ENCODE measurements around the gene CADPS.

DNA sequence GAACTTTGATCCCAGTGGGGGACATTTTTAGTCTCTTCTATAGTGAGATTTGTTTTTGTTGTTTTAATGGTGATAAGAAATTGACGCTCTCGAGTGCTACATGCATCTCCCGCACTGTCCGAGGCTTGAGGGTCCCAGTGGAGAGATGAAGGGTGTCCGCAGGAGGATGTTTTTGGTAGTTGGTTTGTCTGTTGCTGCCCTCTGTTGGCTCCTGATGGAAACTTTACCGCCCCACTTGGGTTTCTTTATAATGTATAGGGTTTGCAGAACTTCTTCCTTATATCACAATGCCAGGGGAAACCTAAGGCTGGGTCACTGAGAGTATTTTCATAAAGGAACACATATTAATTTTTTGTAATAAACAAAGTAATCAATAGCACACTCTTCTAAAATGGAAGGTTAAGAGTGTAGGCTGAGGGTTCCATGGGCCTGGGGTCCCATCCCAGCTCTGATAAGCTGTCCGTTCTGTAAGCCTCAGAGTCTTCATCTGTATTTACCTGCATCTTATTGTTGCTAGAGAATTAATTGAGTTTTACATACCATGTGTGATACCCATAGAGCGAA, 316.6 kb downstream of the CADPS start:
- TF ChIP-seq, protein P1, sequence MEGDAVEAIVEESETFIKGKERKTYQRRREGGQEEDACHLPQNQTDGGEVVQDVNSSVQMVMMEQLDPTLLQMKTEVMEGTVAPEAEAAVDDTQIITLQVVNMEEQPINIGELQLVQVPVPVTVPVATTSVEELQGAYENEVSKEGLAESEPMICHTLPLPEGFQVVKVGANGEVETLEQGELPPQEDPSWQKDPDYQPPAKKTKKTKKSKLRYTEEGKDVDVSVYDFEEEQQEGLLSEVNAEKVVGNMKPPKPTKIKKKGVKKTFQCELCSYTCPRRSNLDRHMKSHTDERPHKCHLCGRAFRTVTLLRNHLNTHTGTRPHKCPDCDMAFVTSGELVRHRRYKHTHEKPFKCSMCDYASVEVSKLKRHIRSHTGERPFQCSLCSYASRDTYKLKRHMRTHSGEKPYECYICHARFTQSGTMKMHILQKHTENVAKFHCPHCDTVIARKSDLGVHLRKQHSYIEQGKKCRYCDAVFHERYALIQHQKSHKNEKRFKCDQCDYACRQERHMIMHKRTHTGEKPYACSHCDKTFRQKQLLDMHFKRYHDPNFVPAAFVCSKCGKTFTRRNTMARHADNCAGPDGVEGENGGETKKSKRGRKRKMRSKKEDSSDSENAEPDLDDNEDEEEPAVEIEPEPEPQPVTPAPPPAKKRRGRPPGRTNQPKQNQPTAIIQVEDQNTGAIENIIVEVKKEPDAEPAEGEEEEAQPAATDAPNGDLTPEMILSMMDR (IDR thresholded peaks at IDR 0.05), result peak; percentile 73
- TF ChIP-seq ZFX (IDR thresholded peaks at IDR 0.05; ENCODE audit: borderline replicate concordance), result no peak

All from 22Rv1 (cell line).